ENCODE results near the gene MS4A7.

Gene MS4A7

DNA sequence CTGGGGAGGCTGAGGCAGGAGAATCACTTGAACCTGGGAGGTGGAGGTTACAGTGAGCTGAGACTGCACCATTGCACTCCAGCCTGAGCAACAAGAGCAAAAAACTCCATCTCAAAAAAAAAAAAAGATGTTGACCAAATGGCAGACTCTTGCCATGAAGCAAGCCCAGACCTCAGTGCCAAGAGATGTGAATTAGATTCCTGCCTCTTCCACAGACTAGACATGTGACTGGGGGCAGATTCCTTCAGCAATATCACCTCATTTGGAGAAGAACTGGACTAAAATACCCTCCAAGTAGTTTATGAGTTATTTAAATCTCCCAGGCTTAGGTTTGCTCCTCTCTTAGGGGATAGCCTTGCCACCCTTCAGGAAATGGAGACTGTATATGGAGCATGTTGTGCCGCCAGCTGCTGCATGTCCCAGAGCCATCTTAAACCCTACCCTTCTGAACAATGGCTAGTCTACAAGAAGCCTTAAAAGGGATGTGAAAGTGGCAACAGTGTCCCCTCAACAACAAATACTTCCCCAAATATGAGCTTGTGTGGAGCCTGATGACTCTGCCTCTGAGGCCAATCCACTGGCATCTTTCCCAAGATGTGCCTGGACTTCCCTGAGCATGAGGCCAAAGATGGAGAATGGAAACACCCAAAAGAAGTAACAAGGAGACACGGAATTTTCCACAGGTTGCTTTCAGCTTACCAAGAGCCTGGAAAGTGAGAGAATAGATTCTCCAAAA lies 763 bp upstream of the MS4A7 start:
- Histone ChIP-seq H3K36me3 (ENCODE audit: insufficient read depth, low read length) (no peaks in the 10 kb centered on the region), H3K9me3 (ENCODE audit: low read depth, low read length) (no peaks in the 10 kb centered on the region), H3K4me3 (no peak overlapping the region), H3K27ac (no peak overlapping the region), H3K9ac (ENCODE audit: insufficient read length) (no peak overlapping the region)
- no peak for DNase-seq (ENCODE audit: low read depth, low spot score)
- TF ChIP-seq EZH2 (IDR thresholded peaks at IDR 0.05) (no peak), FOXP2 (optimal IDR thresholded peaks at IDR 0.05; ENCODE audit: control extremely low read depth, extremely low read length, insufficient read depth) (no peak), POLR2AphosphoS5 (IDR thresholded peaks at IDR 0.05; ENCODE audit: borderline replicate concordance, low read depth, low read length) (no peak)

DNA sequence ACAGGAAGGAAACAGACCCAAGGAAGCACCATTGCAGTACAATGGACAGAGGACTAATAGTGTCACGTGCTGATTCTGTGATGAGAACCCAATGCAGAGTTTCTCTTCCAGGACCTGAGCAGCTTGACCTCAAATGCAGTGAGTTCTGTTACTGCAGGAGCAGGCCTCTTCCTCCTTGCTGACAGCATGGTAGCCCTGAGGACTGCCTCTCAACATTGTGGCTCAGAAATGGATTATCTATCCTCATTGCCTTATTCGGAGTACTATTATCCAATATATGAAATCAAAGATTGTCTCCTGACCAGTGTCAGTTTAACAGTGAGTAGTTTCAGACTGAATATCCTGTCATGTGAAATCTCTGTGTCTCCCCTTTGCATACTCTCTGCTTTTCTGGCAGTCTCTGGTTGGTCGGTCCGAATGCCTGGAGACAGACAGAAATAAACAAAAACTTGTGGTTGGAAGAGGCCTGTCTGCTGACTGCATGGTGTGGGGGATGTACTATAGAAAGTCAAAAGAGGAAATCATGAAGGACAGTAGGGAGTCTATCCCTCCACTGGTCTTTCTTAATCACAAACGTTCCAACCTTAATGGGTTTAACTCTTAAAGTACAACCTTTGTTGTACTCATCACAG lies 11.1 kb downstream of the MS4A7 start:
- no peak overlapping the region for H3K4me3 ChIP-seq
- H3K9me3 ChIP-seq (ENCODE audit: low read depth, low read length) = no peaks in the 10 kb centered on the region
- no peaks in the 10 kb centered on the region for H3K36me3 ChIP-seq (ENCODE audit: insufficient read depth, low read length)
- DNase-seq (ENCODE audit: low read depth, low spot score) = no peak
- no peak overlapping the region for H3K9ac ChIP-seq (ENCODE audit: insufficient read length)
- H3K27ac ChIP-seq = no peak overlapping the region
- TF ChIP-seq POLR2AphosphoS5 (IDR thresholded peaks at IDR 0.05; ENCODE audit: borderline replicate concordance, low read depth, low read length) (no peak), EZH2 (IDR thresholded peaks at IDR 0.05) (no peak), FOXP2 (optimal IDR thresholded peaks at IDR 0.05; ENCODE audit: control extremely low read depth, extremely low read length, insufficient read depth) (no peak)

DNA sequence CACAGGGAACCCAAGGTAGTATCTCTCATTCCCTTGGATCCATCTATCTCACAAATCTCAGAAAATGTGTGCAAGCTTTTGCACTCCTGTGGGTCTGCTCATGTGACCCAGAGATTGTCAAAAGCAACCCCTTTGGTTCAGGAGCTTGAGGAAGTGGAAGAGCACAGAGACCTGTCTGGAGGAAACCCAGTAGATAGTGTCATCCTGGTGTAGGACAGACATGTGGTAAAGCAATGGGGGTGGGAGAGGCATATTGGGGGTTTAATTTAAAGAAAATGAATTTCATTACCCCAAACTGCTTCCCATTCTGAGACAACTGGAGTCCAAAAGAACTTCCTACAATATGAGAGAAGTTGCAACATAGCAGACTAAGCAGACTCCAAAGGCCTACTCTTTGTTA lies 12.1 kb downstream of the MS4A7 start:
- Histone ChIP-seq H3K9me3 (ENCODE audit: low read depth, low read length) (no peaks in the 10 kb centered on the region), H3K36me3 (ENCODE audit: insufficient read depth, low read length) (no peaks in the 10 kb centered on the region), H3K4me3 (no peak overlapping the region), H3K9ac (ENCODE audit: insufficient read length) (no peak overlapping the region), H3K27ac (no peak overlapping the region)
- no peak for DNase-seq (ENCODE audit: low read depth, low spot score)
- no peak for TF ChIP-seq EZH2 (IDR thresholded peaks at IDR 0.05)
- TF ChIP-seq POLR2AphosphoS5 (IDR thresholded peaks at IDR 0.05; ENCODE audit: borderline replicate concordance, low read depth, low read length) = no peak
- no peak for TF ChIP-seq FOXP2 (optimal IDR thresholded peaks at IDR 0.05; ENCODE audit: control extremely low read depth, extremely low read length, insufficient read depth)

DNA sequence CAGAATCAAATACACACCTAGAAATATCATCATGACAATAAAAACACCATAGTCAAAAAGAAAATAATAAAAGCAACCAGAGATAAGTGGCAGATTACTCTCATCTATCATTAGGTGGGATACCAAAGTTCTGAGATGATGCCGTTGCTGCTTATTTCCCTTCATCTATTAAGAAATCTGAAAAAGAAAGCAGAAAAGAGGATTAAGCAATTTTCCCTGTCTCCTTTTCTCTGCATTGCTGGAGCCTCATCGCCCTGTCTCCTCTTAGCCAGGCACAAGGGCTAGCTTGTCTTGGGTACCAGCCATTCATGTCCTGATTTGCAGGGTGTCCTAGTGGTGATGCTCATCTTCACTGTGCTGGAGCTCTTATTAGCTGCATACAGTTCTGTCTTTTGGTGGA lies 14.0 kb downstream of the MS4A7 start:
- Histone ChIP-seq H3K27ac (no peak overlapping the region), H3K36me3 (ENCODE audit: insufficient read depth, low read length) (no peaks in the 10 kb centered on the region), H3K9me3 (ENCODE audit: low read depth, low read length) (no peaks in the 10 kb centered on the region), H3K9ac (ENCODE audit: insufficient read length) (no peak overlapping the region), H3K4me3 (no peak overlapping the region)
- TF ChIP-seq POLR2AphosphoS5 (IDR thresholded peaks at IDR 0.05; ENCODE audit: borderline replicate concordance, low read depth, low read length) = no peak
- no peak for TF ChIP-seq FOXP2 (optimal IDR thresholded peaks at IDR 0.05; ENCODE audit: control extremely low read depth, extremely low read length, insufficient read depth)
- no peak for TF ChIP-seq EZH2 (IDR thresholded peaks at IDR 0.05)
- DNase-seq (ENCODE audit: low read depth, low spot score) = no peak

DNA sequence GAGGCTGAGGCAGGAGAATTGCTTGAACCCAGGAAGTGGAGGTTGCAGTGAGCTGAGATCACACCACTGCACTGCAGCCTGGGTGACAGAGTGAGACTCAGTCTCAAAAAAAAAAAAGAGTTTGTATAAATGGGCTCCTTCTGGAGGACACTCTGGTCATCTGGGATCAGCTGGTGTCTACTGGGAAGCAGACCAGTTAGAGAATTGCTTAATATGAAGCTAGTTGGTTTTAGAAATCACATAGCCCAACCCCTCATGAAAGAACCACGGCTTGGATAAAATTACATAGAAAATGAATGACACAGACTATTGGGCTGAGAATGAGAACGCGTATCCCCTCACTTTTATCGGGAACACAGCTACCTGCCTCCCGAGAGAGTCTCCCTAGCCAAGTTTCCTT lies 14.7 kb downstream of the MS4A7 start:
- Histone ChIP-seq H3K9me3 (ENCODE audit: low read depth, low read length) (no peaks in the 10 kb centered on the region), H3K4me3 (no peak overlapping the region), H3K27ac (no peak overlapping the region), H3K9ac (ENCODE audit: insufficient read length) (no peak overlapping the region), H3K36me3 (ENCODE audit: insufficient read depth, low read length) (no peaks in the 10 kb centered on the region)
- no peak for DNase-seq (ENCODE audit: low read depth, low spot score)
- TF ChIP-seq EZH2 (IDR thresholded peaks at IDR 0.05) (no peak), FOXP2 (optimal IDR thresholded peaks at IDR 0.05; ENCODE audit: control extremely low read depth, extremely low read length, insufficient read depth) (no peak), POLR2AphosphoS5 (IDR thresholded peaks at IDR 0.05; ENCODE audit: borderline replicate concordance, low read depth, low read length) (no peak)

DNA sequence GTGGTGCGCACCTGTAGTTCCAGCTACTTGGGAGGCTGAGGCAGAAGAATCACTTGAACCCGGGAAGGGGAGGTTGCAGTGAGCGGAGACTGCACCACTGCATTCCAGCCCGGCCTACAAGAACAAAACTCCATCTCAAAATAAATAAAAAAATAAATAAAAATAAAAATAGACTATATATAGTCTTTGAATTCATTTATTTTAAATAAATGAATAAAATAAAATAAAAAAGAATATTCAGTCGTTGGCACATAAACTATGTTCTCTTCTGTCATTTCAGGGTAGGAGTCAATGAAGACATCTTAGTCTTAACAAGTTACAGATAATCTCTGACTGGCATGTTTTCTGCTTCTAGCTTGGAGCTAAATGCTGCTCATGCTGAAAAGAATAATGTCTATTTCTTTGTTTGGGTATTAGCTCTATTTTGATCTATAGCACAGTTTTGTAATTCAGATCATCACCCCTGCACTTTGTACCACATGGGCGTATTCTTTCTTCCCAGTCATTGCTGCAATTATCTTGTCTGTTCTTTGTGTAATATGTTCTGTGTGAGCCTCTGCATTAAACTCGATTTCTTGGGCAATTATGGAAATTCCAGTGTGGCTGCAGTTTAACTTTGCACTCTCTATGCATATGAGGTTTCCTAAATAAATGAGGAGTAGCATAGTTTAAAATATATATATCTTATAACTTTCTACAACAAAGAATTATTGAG lies 16.5 kb downstream of the MS4A7 start:
- TF ChIP-seq POLR2AphosphoS5 (IDR thresholded peaks at IDR 0.05; ENCODE audit: borderline replicate concordance, low read depth, low read length) (no peak), FOXP2 (optimal IDR thresholded peaks at IDR 0.05; ENCODE audit: control extremely low read depth, extremely low read length, insufficient read depth) (no peak), EZH2 (IDR thresholded peaks at IDR 0.05) (no peak)
- no peak for DNase-seq (ENCODE audit: low read depth, low spot score)
- Histone ChIP-seq H3K4me3 (no peak overlapping the region), H3K9ac (ENCODE audit: insufficient read length) (no peak overlapping the region), H3K36me3 (ENCODE audit: insufficient read depth, low read length) (no peaks in the 10 kb centered on the region), H3K27ac (no peak overlapping the region), H3K9me3 (ENCODE audit: low read depth, low read length) (no peaks in the 10 kb centered on the region)

DNA sequence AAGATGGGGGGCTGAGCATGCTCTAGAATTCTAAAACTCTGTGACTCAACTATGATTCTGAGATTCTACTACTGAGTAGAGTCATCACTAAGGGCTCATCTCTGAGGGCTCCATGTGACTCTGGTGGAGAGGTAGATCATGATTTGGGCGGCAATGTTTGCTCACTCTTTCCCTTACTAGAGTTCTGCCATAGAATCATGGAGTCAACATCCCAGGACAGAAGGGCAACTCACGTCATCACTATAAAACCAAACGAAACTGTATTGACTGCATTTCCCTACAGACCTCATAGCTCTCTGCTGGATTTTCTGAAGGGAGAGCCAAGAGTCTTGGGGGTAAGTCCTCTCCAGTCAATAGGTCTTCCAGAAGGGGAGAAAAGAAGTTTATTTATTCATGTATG lies 18.1 kb downstream of the MS4A7 start, which contains the start of gene MS4A14:
MS4A14 (plus strand) TSS at position 78 of the 400 bp plus-strand sequence; CDS start at position 198, 120 bp downstream.
- TF ChIP-seq FOXP2 (optimal IDR thresholded peaks at IDR 0.05; ENCODE audit: control extremely low read depth, extremely low read length, insufficient read depth) (no peak), EZH2 (IDR thresholded peaks at IDR 0.05) (no peak), POLR2AphosphoS5 (IDR thresholded peaks at IDR 0.05; ENCODE audit: borderline replicate concordance, low read depth, low read length) (no peak)
- no peak for DNase-seq (ENCODE audit: low read depth, low spot score)
- Histone ChIP-seq H3K9ac (ENCODE audit: insufficient read length) (no peak within 1 kb of the TSS), H3K27ac (no peak within 1 kb of the TSS), H3K4me3 (no peak within 1 kb of the TSS), H3K9me3 (ENCODE audit: low read depth, low read length) (no peaks in the 10 kb centered on the region), H3K36me3 (ENCODE audit: insufficient read depth, low read length) (no peaks in the 10 kb centered on the region)

DNA sequence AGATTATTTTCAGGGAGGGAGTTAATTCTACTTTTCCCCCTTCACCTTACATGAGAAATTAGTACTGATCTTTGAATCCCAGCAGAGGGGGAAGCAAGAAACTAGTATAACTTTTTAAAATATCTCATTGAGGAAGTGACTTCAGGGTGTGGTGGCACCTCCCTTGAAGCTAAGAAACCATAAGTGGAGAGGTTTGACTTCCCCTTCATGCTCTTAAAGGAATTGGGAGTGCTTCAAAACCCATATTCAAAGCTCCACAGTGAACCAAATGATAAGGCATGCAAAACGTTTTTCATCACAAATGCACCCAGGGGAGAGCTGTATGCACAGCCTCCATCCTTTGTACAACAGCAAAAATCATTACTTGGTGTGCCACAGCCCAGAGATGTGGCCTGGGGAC lies 18.5 kb downstream of the MS4A7 start:
- no peak for TF ChIP-seq FOXP2 (optimal IDR thresholded peaks at IDR 0.05; ENCODE audit: control extremely low read depth, extremely low read length, insufficient read depth)
- no peak for TF ChIP-seq EZH2 (IDR thresholded peaks at IDR 0.05)
- no peak for TF ChIP-seq POLR2AphosphoS5 (IDR thresholded peaks at IDR 0.05; ENCODE audit: borderline replicate concordance, low read depth, low read length)
- Histone ChIP-seq H3K4me3 (no peak overlapping the region), H3K9me3 (ENCODE audit: low read depth, low read length) (no peaks in the 10 kb centered on the region), H3K9ac (ENCODE audit: insufficient read length) (no peak overlapping the region), H3K27ac (no peak overlapping the region), H3K36me3 (ENCODE audit: insufficient read depth, low read length) (no peaks in the 10 kb centered on the region)
- no peak for DNase-seq (ENCODE audit: low read depth, low spot score)

Measured in SK-N-MC (cell line).